HepG2 (cell line): ENCODE results near the gene RAB11FIP5. TPM values are rescaled to one million over a fixed set of nuclear protein-coding genes. Genes with fewer than 3 reads are reported as not detected.

Source experiments
- ATAC-seq: fragments of 200-7000 bp; cut with Tn5 transposase; 3 replicates; pipeline ENCODE4 v1.9.1; 2020; ENCODE audit warnings: mild to moderate bottlenecking, moderate library complexity
- BruUV-seq: library from RNA; stranded (reverse); fragments of 400-500 nt; replicated peaks from 2 replicates; lab custom pipeline; 2021; lab: Mats Ljungman, UMichigan
- CTCF ChIA-PET: fragments of 300-600 bp; formaldehyde crosslinking; extraction: SDS; loops from one replicate; lab custom pipeline; 2021; ENCODE audit warnings: low total read pairs, inconsistent platforms, low intra/inter-chr PET ratio; lab: Yijun Ruan, JAX
- POLR2A ChIA-PET: fragments of 350-600 bp; sonication (Branson Sonifier 250); formaldehyde crosslinking; loops from one replicate; lab custom pipeline; 2020; ENCODE audit warnings: antibody characterized with exemption, inconsistent platforms; lab: Yijun Ruan, JAX
- DNase-seq: peaks from one replicate; pipeline ENCODE4 v3.0.0-alpha.2; 2015; ENCODE audit warnings: low spot score
- FAIRE-seq: peaks from 3 replicates; lab custom pipeline; 2011; peaks lifted over from hg19 to GRCh38; lab: Jason Lieb, UNC
- H2AFZ ChIP-seq: one replicate; pipeline ENCODE4 v1.6.1; 2011; ENCODE audit warnings: low read length, inconsistent platforms
- H3K27ac ChIP-seq: fragments of 300-600 bp; 3 replicates; pipeline ENCODE4 v1.8.0; 2011; ENCODE audit warnings: mixed run types, mild to moderate bottlenecking, mixed read lengths, low read length, inconsistent platforms; ENCODE audit not compliant: insufficient read depth; ENCODE audit errors: extremely low read length
- H3K27me3 ChIP-seq, 2 experiments: fragments of 200-600 bp in 1 of 2; 2 replicates in 1 of 2; 3 replicates in 1 of 2; pipeline versions ENCODE4 v1.6.0 to v1.8.0; 2011; ENCODE audit warnings: low read length in 2 of 2, mild to moderate bottlenecking in 2 of 2, moderate library complexity in 2 of 2, inconsistent platforms in 1 of 2; ENCODE audit not compliant: insufficient read depth in 2 of 2, control insufficient read depth in 1 of 2
- H3K36me3 ChIP-seq, 2 experiments: fragments of 200-600 bp in 1 of 2; replicated peaks in 1 of 2; 2 replicates in 1 of 2; 3 replicates in 1 of 2; pipeline versions ENCODE4 v1.5.1 to v1.8.0; 2011; ENCODE audit warnings: low read length in 2 of 2, inconsistent platforms in 1 of 2; ENCODE audit not compliant: insufficient read depth in 2 of 2, control insufficient read depth in 1 of 2
- H3K4me1 ChIP-seq: 2 replicates; pipeline ENCODE4 v1.5.1; 2012; ENCODE audit warnings: low read length, inconsistent platforms; ENCODE audit not compliant: insufficient read depth
- H3K4me2 ChIP-seq: 2 replicates; pipeline ENCODE4 v1.6.0; 2011; ENCODE audit warnings: low read depth, low read length, inconsistent platforms
- H3K4me3 ChIP-seq, 3 experiments: fragments of 200-600 bp in 1 of 3; sonication (generic), shearing (Covaris generic) in 1 of 3; replicated peaks in 1 of 3; 2 replicates each; pipeline ENCODE4 v1.5.1; 2011 to 2016; ENCODE audit warnings: low read length in 3 of 3, inconsistent platforms in 2 of 3, low read depth in 2 of 3, mild to moderate bottlenecking in 2 of 3, control low read depth in 1 of 3, mixed read lengths in 1 of 3; ENCODE audit not compliant: insufficient read depth in 1 of 3
- H3K79me2 ChIP-seq: one replicate; pipeline ENCODE4 v1.6.1; 2011; ENCODE audit warnings: low read length, inconsistent platforms; ENCODE audit not compliant: insufficient read depth
- H3K9ac ChIP-seq: 2 replicates; pipeline ENCODE4 v1.6.0; 2011; ENCODE audit warnings: mild to moderate bottlenecking, low read depth, low read length, inconsistent platforms; ENCODE audit not compliant: insufficient read depth
- H3K9me3 ChIP-seq: 2 replicates; pipeline ENCODE4 v1.5.1; 2012; ENCODE audit warnings: mild to moderate bottlenecking, low read length
- H4K20me1 ChIP-seq: 2 replicates; pipeline ENCODE4 v1.6.0; 2011; ENCODE audit warnings: inconsistent platforms, mild to moderate bottlenecking, low read length, moderate library complexity; ENCODE audit not compliant: insufficient read depth
- EEA1 ChIP-seq: sonication (generic); formaldehyde crosslinking; IDR thresholded peaks from 2 replicates; pipeline ENCODE4 v1.5.1; 2020; ENCODE audit warnings: mild to moderate bottlenecking, missing genetic modification reagents, borderline replicate concordance
- HDAC1 ChIP-seq: sonication (generic); formaldehyde crosslinking; IDR thresholded peaks from 2 replicates; pipeline ENCODE4 v1.5.1; 2020; ENCODE audit warnings: mild to moderate bottlenecking, missing genetic modification reagents
- HOXD1 ChIP-seq: sonication (generic); formaldehyde crosslinking; IDR thresholded peaks from 2 replicates; pipeline ENCODE4 v1.5.0; 2020; ENCODE audit warnings: missing genetic modification reagents
- JUNB ChIP-seq: sonication (generic); formaldehyde crosslinking; IDR thresholded peaks from 2 replicates; pipeline ENCODE4 v1.8.0; 2022; ENCODE audit warnings: missing genetic modification reagents, mild to moderate bottlenecking, borderline replicate concordance
- WGBS: methylation state at CpG from one replicate; pipeline ENCODE4 v1.1.6; 2017; ENCODE audit warnings: low lambda C conversion rate; 5-methylcytosine and 5-hydroxymethylcytosine counted together
- in situ Hi-C: cut with HindIII; loops from 2 replicates; pipeline ENCODE4 v1.10.0; 2017; ENCODE audit warnings: low pct_unique_long_range_greater_than_20kb; ENCODE audit not compliant: extremely low pct_ligation_motif_present
- intact Hi-C: fragments of 100-400 bp; cut with micrococcal nuclease; formaldehyde crosslinking; loops from one replicate; pipeline ENCODE4 v1.10.0; 2022; ENCODE audit not compliant: unreplicated experiment
- polyA plus RNA-seq, 8 experiments: library from polyadenylated mRNA; depleted of rRNA in 3 of 8; stranded (reverse) in 7 of 8; unstranded in 1 of 8; fragments of >200 nt; fragmentation: Illumina TruSeq in 4 of 8; extraction: Trizol in 4 of 8; gene quantifications; 2 replicates each; pipeline versions ENCODE4 v1.2.1 to v1.2.3, GENCODE V29; 2011 to 2016; ENCODE audit warnings: low read depth in 4 of 8, missing spikeins in 1 of 8, mixed read lengths in 1 of 8; ENCODE audit not compliant: insufficient read depth in 1 of 8
- total RNA-seq, 5 experiments: library from RNA; depleted of rRNA; stranded (reverse); fragments of >200 nt; fragmentation: Illumina TruSeq; extraction: Trizol; gene quantifications; 2 replicates each; pipeline ENCODE4 v1.2.3, GENCODE V29; 2016; ENCODE audit warnings: low read depth in 1 of 5
- TF ChIP-seq, protein P1 (sequence below): sonication (generic); formaldehyde crosslinking; IDR thresholded peaks from 2 replicates; pipeline ENCODE4 v1.4.0; 2020; ENCODE audit warnings: missing genetic modification reagents, borderline replicate concordance

RAB11FIP5 gene
- total and polyA plus RNA-seq, 2 of the 13 experiments (the other 11 are each of a cell fraction or from before 2014, with no cell fraction given), result 9.4 to 22.9 TPM

GRCh38 chr2:73133566-73134197, 20.9 kb upstream of the RAB11FIP5 start:
- Histone ChIP-seq H4K20me1 (no peaks in the 10 kb centered on the region), H3K36me3 (no peaks in the 10 kb centered on the region), H3K27ac (no peak overlapping the region), H2AFZ (no peak overlapping the region), H3K4me2 (no peak overlapping the region), H3K79me2 (no peaks in the 10 kb centered on the region), H3K9me3 (no peaks in the 10 kb centered on the region)
- POLR2A ChIA-PET, result no interaction called here
- WGBS, result 5% methylated on average over 4 of the region's 4 CpGs
- TF ChIP-seq EEA1 (CRISPR knock-in tag) (no peak), HDAC1 (CRISPR knock-in tag) (no peak), JUNB (CRISPR knock-in tag) (no peak), HOXD1 (CRISPR knock-in tag) (no peak)
- TF ChIP-seq, protein P1, sequence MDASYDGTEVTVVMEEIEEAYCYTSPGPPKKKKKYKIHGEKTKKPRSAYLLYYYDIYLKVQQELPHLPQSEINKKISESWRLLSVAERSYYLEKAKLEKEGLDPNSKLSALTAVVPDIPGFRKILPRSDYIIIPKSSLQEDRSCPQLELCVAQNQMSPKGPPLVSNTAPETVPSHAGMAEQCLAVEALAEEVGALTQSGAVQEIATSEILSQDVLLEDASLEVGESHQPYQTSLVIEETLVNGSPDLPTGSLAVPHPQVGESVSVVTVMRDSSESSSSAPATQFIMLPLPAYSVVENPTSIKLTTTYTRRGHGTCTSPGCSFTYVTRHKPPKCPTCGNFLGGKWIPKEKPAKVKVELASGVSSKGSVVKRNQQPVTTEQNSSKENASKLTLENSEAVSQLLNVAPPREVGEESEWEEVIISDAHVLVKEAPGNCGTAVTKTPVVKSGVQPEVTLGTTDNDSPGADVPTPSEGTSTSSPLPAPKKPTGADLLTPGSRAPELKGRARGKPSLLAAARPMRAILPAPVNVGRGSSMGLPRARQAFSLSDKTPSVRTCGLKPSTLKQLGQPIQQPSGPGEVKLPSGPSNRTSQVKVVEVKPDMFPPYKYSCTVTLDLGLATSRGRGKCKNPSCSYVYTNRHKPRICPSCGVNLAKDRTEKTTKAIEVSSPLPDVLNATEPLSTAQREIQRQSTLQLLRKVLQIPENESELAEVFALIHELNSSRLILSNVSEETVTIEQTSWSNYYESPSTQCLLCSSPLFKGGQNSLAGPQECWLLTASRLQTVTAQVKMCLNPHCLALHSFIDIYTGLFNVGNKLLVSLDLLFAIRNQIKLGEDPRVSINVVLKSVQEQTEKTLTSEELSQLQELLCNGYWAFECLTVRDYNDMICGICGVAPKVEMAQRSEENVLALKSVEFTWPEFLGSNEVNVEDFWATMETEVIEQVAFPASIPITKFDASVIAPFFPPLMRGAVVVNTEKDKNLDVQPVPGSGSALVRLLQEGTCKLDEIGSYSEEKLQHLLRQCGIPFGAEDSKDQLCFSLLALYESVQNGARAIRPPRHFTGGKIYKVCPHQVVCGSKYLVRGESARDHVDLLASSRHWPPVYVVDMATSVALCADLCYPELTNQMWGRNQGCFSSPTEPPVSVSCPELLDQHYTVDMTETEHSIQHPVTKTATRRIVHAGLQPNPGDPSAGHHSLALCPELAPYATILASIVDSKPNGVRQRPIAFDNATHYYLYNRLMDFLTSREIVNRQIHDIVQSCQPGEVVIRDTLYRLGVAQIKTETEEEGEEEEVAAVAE (CRISPR knock-in tag), result no peak
- TF ChIP-seq, all 625 proteins: peak for 0
- H3K9ac ChIP-seq, result no peak overlapping the region
- H3K4me1 ChIP-seq, result no peaks in the 10 kb centered on the region
- no peak for FAIRE-seq
- intact Hi-C loops, result no loop called here
- in situ Hi-C loops, result no loop called here
- peaks cover 1 to 11% of the 10 kb centered on the region in 2 experiments; a peak in 3 of 5 replicates for H3K27me3 ChIP-seq
- no peak; the same call in 2 of the 3 replicates for ATAC-seq
- no peak overlapping the region for H3K4me3 ChIP-seq
- no TSS peak for BruUV-seq
- no peak for DNase-seq
- CTCF ChIA-PET, result no interaction called here
